BJ (cell line): ENCODE data around the gene SBK1. TPM values are rescaled to one million over a fixed set of nuclear protein-coding genes. Genes with fewer than 3 reads are reported as not detected.

Experiments
- CTCF ChIA-PET: fragments of 350-600 bp; formaldehyde crosslinking; extraction: SDS; loops from one replicate; lab custom pipeline; 2021; ENCODE audit warnings: antibody characterized with exemption, inconsistent platforms; lab: Yijun Ruan, JAX
- POLR2A ChIA-PET: fragments of 300-600 bp; sonication (Branson Sonifier 250); formaldehyde crosslinking; extraction: SDS; loops from one replicate; lab custom pipeline; 2021; ENCODE audit warnings: antibody characterized with exemption; lab: Charles Lee
- DNase-seq: peaks from one replicate; pipeline ENCODE4 v3.0.0-alpha.2; 2011; ENCODE audit warnings: low read depth
- H3K27me3 ChIP-seq: 2 replicates; pipeline ENCODE4 v1.6.0; 2011; ENCODE audit warnings: low read length; ENCODE audit not compliant: control insufficient read depth, insufficient read depth
- H3K36me3 ChIP-seq: 2 replicates; pipeline ENCODE4 v1.5.1; 2011; ENCODE audit warnings: low read length; ENCODE audit not compliant: control insufficient read depth, insufficient read depth
- H3K4me3 ChIP-seq: 2 replicates; pipeline ENCODE4 v1.5.1; 2011; ENCODE audit warnings: low read depth, mild to moderate bottlenecking, control low read depth, low read length
- CTCF ChIP-seq: IDR thresholded peaks from 2 replicates; pipeline ENCODE4 v1.5.1; 2011; ENCODE audit warnings: low read depth, mild to moderate bottlenecking, control low read depth, inconsistent platforms, low read length, moderate library complexity; ENCODE audit not compliant: insufficient read depth
- polyA plus RNA-seq: library from polyadenylated mRNA; depleted of rRNA; stranded (reverse); fragments of >200 nt; gene quantifications from 2 replicates; pipeline ENCODE4 v1.2.3, GENCODE V29; 2011

The SBK1 gene
- polyA plus RNA-seq, 1 experiment = 0.01 TPM

- peaks cover 30% of the 10 kb centered on the region for H3K27me3 ChIP-seq
- peak overlapping the region; percentile 42 for H3K4me3 ChIP-seq
- no peak for DNase-seq
- POLR2A ChIA-PET = no interaction called here
- CTCF ChIA-PET = interaction anchor here (0.7 to 1.6 kb wide), 3 partner anchors 15 to 29 kb away, joined by 3 to 4 read pairs (median 4); no protein-coding TSS in a partner anchor
- TF ChIP-seq CTCF = no peak
- no peaks in the 10 kb centered on the region for H3K36me3 ChIP-seq
Measured at GRCh38 chr16:28292731-28293600, 641 bp downstream of the SBK1 start.

GRCh38 chr16:28293601-28293960, 1.3 kb downstream of the SBK1 start:
- Histone ChIP-seq H3K4me3 (no peak overlapping the region), H3K36me3 (no peaks in the 10 kb centered on the region), H3K27me3 (peaks cover 26% of the 10 kb centered on the region)
- DNase-seq = no peak
- POLR2A ChIA-PET = no interaction called here
- CTCF ChIA-PET = interaction anchor here (1.6 kb wide), 1 partner anchor 15 kb away, joined by 4 read pairs; no protein-coding TSS in a partner anchor
- TF ChIP-seq CTCF = no peak

GRCh38 chr16:28294201-28294600, 1.9 kb downstream of the SBK1 start:
- DNase-seq = no peak
- H3K4me3 ChIP-seq = no peak overlapping the region
- TF ChIP-seq CTCF = no peak
- H3K27me3 ChIP-seq = peaks cover 25% of the 10 kb centered on the region
- CTCF ChIA-PET = no interaction called here
- POLR2A ChIA-PET = no interaction called here
- H3K36me3 ChIP-seq = no peaks in the 10 kb centered on the region

- no peak for DNase-seq
- H3K36me3 ChIP-seq = no peaks in the 10 kb centered on the region
- H3K27me3 ChIP-seq = peaks cover 23% of the 10 kb centered on the region
- ChIA-PET POLR2A (no interaction called here), CTCF (interaction anchor here (0.9 to 3.7 kb wide), 3 partner anchors 17 to 26 kb away, joined by 3 to 12 read pairs (median 4); no protein-coding TSS in a partner anchor)
- no peak for TF ChIP-seq CTCF
- no peak overlapping the region for H3K4me3 ChIP-seq
Measured at GRCh38 chr16:28295276-28295675, 3.0 kb downstream of the SBK1 start.

GRCh38 chr16:28297308-28297707, 5.0 kb downstream of the SBK1 start:
- ChIA-PET POLR2A (no interaction called here), CTCF (interaction anchor here (0.7 to 3.7 kb wide), 2 partner anchors 19 to 20 kb away, joined by 3 to 12 read pairs; no protein-coding TSS in a partner anchor)
- Histone ChIP-seq H3K27me3 (peaks cover 26% of the 10 kb centered on the region), H3K36me3 (no peaks in the 10 kb centered on the region), H3K4me3 (no peak overlapping the region)
- TF ChIP-seq CTCF = no peak
- DNase-seq = no peak
